GM18858 (cell line): ENCODE measurements around the gene CEP164.
A peak's percentile ranks its signal among the peaks of the same experiment; 100 is the strongest.
"Not testable (repeated sequence)": the region's sequence is repeated elsewhere in the genome, so short reads cannot be mapped to it uniquely, and the experiment has no call there.

Experiments used
- ATAC-seq: cut with Tn5 transposase; IDR thresholded peaks from one replicate; pipeline ENCODE4 v1.9.1; 2021; ENCODE audit not compliant: unreplicated experiment

CEP164 gene

GRCh38 chr11:117437791-117438130 lies 110.1 kb downstream of the CEP164 start:
- ATAC-seq: no peak

GRCh38 chr11:117438371-117439000 lies 110.8 kb downstream of the CEP164 start:
- no peak for ATAC-seq

- no peak for ATAC-seq
These were observed 111.6 kb downstream of the CEP164 start for GRCh38 chr11:117439256-117439655.

- no peak for ATAC-seq
These were observed 112.6 kb downstream of the CEP164 start for GRCh38 chr11:117440258-117440657.

- no peak for ATAC-seq
These were observed 113.7 kb downstream of the CEP164 start for GRCh38 chr11:117441146-117441975.

GRCh38 chr11:117442049-117442868 lies 114.6 kb downstream of the CEP164 start:
- ATAC-seq: no peak

GRCh38 chr11:117442869-117443239 lies 115.2 kb downstream of the CEP164 start:
- no peak for ATAC-seq

GRCh38 chr11:117443266-117444186 lies 115.9 kb downstream of the CEP164 start:
- no peak for ATAC-seq

- ATAC-seq: no peak
These were observed 116.6 kb downstream of the CEP164 start for GRCh38 chr11:117444256-117444655.

GRCh38 chr11:117444711-117445658 lies 117.3 kb downstream of the CEP164 start:
- ATAC-seq: no peak

- ATAC-seq: no peak
These were observed 121.5 kb downstream of the CEP164 start for GRCh38 chr11:117449111-117449693.

GRCh38 chr11:117453886-117454563 lies 126.4 kb downstream of the CEP164 start:
- ATAC-seq: no peak

- no peak for ATAC-seq
These were observed 126.9 kb downstream of the CEP164 start for GRCh38 chr11:117454564-117454917.

- ATAC-seq: peak; percentile 67
These were observed 128.5 kb downstream of the CEP164 start for GRCh38 chr11:117456027-117456720.

- ATAC-seq: not testable (repeated sequence)
These were observed 129.0 kb downstream of the CEP164 start for GRCh38 chr11:117456721-117457029.

- no peak for ATAC-seq
These were observed 129.6 kb downstream of the CEP164 start for GRCh38 chr11:117457031-117457785.

- no peak for ATAC-seq
These were observed 130.2 kb downstream of the CEP164 start for GRCh38 chr11:117457835-117458234.
